GM23338 (cell line): ENCODE data around the gene CLDN6. TPM values are rescaled to one million over a fixed set of nuclear protein-coding genes. Genes with fewer than 3 reads are reported as not detected.

Experiments used
- ATAC-seq: fragments of 200-7000 bp; cut with Tn5 transposase; 3 replicates; pipeline ENCODE4 v1.9.1; 2020
- DNase-seq: peaks from one replicate; pipeline ENCODE4 v3.0.0-alpha.2; 2015; ENCODE audit warnings: low spot score
- H2AFZ ChIP-seq: fragments of 200-600 bp; sonication (generic); 2 replicates; pipeline ENCODE4 v1.8.0; 2016; ENCODE audit warnings: antibody characterized with exemption, mild to moderate bottlenecking, moderate library complexity
- H3F3A ChIP-seq: fragments of 200-600 bp; sonication (generic); replicated peaks from 2 replicates; pipeline ENCODE4 v1.8.0; 2017; ENCODE audit warnings: antibody characterized with exemption, mixed run types, low read depth
- H3K27ac ChIP-seq: fragments of 200-600 bp; sonication (generic); 2 replicates; pipeline ENCODE4 v1.6.1; 2016; ENCODE audit warnings: low read depth
- H3K27me3 ChIP-seq: fragments of 200-600 bp; sonication (generic); 2 replicates; pipeline ENCODE4 v1.8.0; 2016; ENCODE audit warnings: mild to moderate bottlenecking, mixed run types, moderate library complexity; ENCODE audit not compliant: insufficient read depth
- H3K36me3 ChIP-seq: fragments of 200-600 bp; sonication (generic); 2 replicates; pipeline ENCODE4 v1.8.0; 2016; ENCODE audit warnings: mild to moderate bottlenecking; ENCODE audit not compliant: insufficient read depth
- H3K4me1 ChIP-seq: fragments of 200-600 bp; sonication (generic); 2 replicates; pipeline ENCODE4 v1.8.0; 2016; ENCODE audit warnings: mild to moderate bottlenecking, moderate library complexity; ENCODE audit not compliant: insufficient read depth
- H3K4me2 ChIP-seq: fragments of 200-600 bp; sonication (generic); 2 replicates; pipeline ENCODE4 v1.7.1; 2017; ENCODE audit warnings: mixed run types
- H3K4me3 ChIP-seq: fragments of 200-600 bp; sonication (generic); 2 replicates; pipeline ENCODE4 v1.6.1; 2016; ENCODE audit warnings: mixed run types
- H3K79me2 ChIP-seq: fragments of 200-600 bp; sonication (generic); replicated peaks from 2 replicates; pipeline ENCODE4 v1.8.0; 2017; ENCODE audit warnings: mild to moderate bottlenecking; ENCODE audit not compliant: insufficient read depth
- H3K9me2 ChIP-seq: fragments of 200-600 bp; sonication (generic); 2 replicates; pipeline ENCODE4 v1.8.0; 2017; ENCODE audit not compliant: insufficient read depth
- H4K20me1 ChIP-seq: fragments of 200-600 bp; sonication (generic); replicated peaks from 2 replicates; pipeline ENCODE4 v1.8.0; 2017; ENCODE audit warnings: mild to moderate bottlenecking; ENCODE audit not compliant: insufficient read depth
- H3K27ac Mint-ChIP-seq: 2 replicates; pipeline ENCODE4 v1.8.0; 2020; ENCODE audit warnings: inconsistent platforms, mild to moderate bottlenecking, moderate library complexity, mixed read lengths
- H3K27me3 Mint-ChIP-seq: 3 replicates; pipeline ENCODE4 v1.8.0; 2022; ENCODE audit warnings: low read depth, mild to moderate bottlenecking, moderate library complexity, mixed read lengths, inconsistent platforms; ENCODE audit not compliant: insufficient read depth, poor library complexity
- H3K36me3 Mint-ChIP-seq: 3 replicates; pipeline ENCODE4 v1.8.0; 2021; ENCODE audit warnings: low read depth, mild to moderate bottlenecking, inconsistent platforms, moderate library complexity, mixed read lengths
- H3K4me1 Mint-ChIP-seq: 3 replicates; pipeline ENCODE4 v1.8.0; 2020; ENCODE audit warnings: mild to moderate bottlenecking, inconsistent platforms, mixed read lengths
- H3K4me3 Mint-ChIP-seq: 3 replicates; pipeline ENCODE4 v1.8.0; 2021; ENCODE audit warnings: moderate library complexity, mild to moderate bottlenecking, inconsistent platforms, mixed read lengths
- H3K9me3 Mint-ChIP-seq: 3 replicates; pipeline ENCODE4 v1.8.0; 2020; ENCODE audit warnings: moderate library complexity, mild to moderate bottlenecking, inconsistent platforms, mixed read lengths
- CREB1 ChIP-seq: fragments of 250-450 bp; sonication (Bioruptor Pico); IDR thresholded peaks from 2 replicates; pipeline ENCODE4 v1.5.0; 2020; ENCODE audit warnings: low read depth, mild to moderate bottlenecking, moderate library complexity
- CTCF ChIP-seq, 2 experiments: fragments of 200-600 bp in 1 of 2; sonication (generic) in 1 of 2; conservative IDR thresholded peaks; 2 replicates each; pipeline versions ENCODE4 v1.5.1 to v1.6.1; 2016 to 2017; ENCODE audit warnings: antibody characterized with exemption in 2 of 2, low read depth in 2 of 2, mild to moderate bottlenecking in 2 of 2, moderate library complexity in 1 of 2
- EZH2 ChIP-seq: fragments of 200-600 bp; sonication (generic); IDR thresholded peaks from one replicate; pipeline ENCODE4 v1.8.0; 2017; ENCODE audit warnings: antibody characterized with exemption, mild to moderate bottlenecking, low read depth; ENCODE audit not compliant: unreplicated experiment
- EZH2phosphoT487 ChIP-seq: fragments of 200-600 bp; sonication (generic); IDR thresholded peaks from one replicate; pipeline ENCODE4 v1.8.1; 2018; ENCODE audit warnings: antibody characterized with exemption; ENCODE audit not compliant: unreplicated experiment
- JUNB ChIP-seq: IDR thresholded peaks from one replicate; pipeline ENCODE4 v1.6.1; 2016; ENCODE audit warnings: antibody characterized with exemption; ENCODE audit not compliant: unreplicated experiment
- POLR2AphosphoS5 ChIP-seq: IDR thresholded peaks from 2 replicates; pipeline ENCODE4 v1.6.1; 2016; ENCODE audit warnings: antibody characterized with exemption, low read depth
- REST ChIP-seq: IDR thresholded peaks from one replicate; pipeline ENCODE4 v1.6.1; 2018; ENCODE audit warnings: antibody characterized with exemption; ENCODE audit not compliant: unreplicated experiment
- ZNF114 ChIP-seq: fragments of 250-450 bp; sonication (Bioruptor Pico); IDR thresholded peaks from 2 replicates; pipeline ENCODE4 v1.5.0; 2020; ENCODE audit warnings: mild to moderate bottlenecking, moderate library complexity
- polyA plus RNA-seq: library from polyadenylated mRNA; unstranded; fragments of >200 nt; fragmentation: Nextera tagmentation; extraction: Ambion mirVana; gene quantifications from 2 replicates; pipeline ENCODE4 v1.2.1, GENCODE V29; 2016
- total RNA-seq: library from RNA; depleted of rRNA; stranded (reverse); fragments of >200 nt; shearing (Covaris generic); gene quantifications from 2 replicates; pipeline ENCODE4 v1.2.3, GENCODE V29; 2014
- TF ChIP-seq, protein P1 (sequence below): IDR thresholded peaks from 2 replicates; pipeline ENCODE4 v1.6.1; 2016; ENCODE audit warnings: antibody characterized with exemption

The CLDN6 gene
- total and polyA plus RNA-seq, 2 experiments from 2014 or later, result 537 to 1,028 TPM

DNA sequence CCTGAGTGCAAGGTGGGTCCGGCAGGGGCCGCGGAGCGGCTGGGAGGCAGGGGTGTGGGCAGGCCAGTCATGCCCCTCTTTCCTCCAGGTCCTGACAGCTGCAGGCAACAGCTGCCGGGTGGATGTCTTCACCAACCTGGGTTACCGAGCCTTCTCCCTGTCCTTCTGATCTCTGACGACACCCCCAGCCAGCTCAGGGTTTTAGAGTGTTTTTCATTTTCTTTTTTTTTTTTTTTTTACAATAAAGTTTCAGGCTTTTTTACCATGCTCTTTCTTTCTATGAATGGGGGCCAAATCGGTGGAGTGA is 9.5 kb upstream of the CLDN6 start (continued):
- TF ChIP-seq, protein P1, sequence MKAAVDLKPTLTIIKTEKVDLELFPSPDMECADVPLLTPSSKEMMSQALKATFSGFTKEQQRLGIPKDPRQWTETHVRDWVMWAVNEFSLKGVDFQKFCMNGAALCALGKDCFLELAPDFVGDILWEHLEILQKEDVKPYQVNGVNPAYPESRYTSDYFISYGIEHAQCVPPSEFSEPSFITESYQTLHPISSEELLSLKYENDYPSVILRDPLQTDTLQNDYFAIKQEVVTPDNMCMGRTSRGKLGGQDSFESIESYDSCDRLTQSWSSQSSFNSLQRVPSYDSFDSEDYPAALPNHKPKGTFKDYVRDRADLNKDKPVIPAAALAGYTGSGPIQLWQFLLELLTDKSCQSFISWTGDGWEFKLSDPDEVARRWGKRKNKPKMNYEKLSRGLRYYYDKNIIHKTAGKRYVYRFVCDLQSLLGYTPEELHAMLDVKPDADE, result no peak
- TF ChIP-seq POLR2AphosphoS5 (no peak), CREB1 (CRISPR knock-in tag) (no peak), ZNF114 (CRISPR knock-in tag) (no peak), EZH2phosphoT487 (no peak), EZH2 (no peak), JUNB (no peak), CTCF (conservative IDR thresholded peaks at IDR 0.05; ENCODE audit: low read depth in 2 of 2) (no peak)

- peaks cover 49% of the 10 kb centered on the region for H3K36me3 Mint-ChIP-seq
- no peak overlapping the region for H3K27ac Mint-ChIP-seq
- no peak overlapping the region for H2AFZ ChIP-seq
- peaks cover 51% of the 10 kb centered on the region for H3F3A ChIP-seq
- peaks cover 34% of the 10 kb centered on the region for H3K4me1 Mint-ChIP-seq
- no peak overlapping the region for H3K27ac ChIP-seq
- DNase-seq (no peak), ATAC-seq (no peak)
- no peaks in the 10 kb centered on the region for H3K36me3 ChIP-seq
- peaks cover 38% of the 10 kb centered on the region for H3K4me1 ChIP-seq
- H3K79me2 ChIP-seq, result peaks cover 9% of the 10 kb centered on the region; the same call in 1 of the 2 replicates
- TF ChIP-seq REST (no peak), POLR2AphosphoS5 (no peak; the same call in 1 of the 2 replicates), ZNF114 (CRISPR knock-in tag) (no peak)
- H3K4me3 ChIP-seq, result no peak overlapping the region
- H4K20me1 ChIP-seq, result peaks cover 24% of the 10 kb centered on the region
- peaks cover 16% of the 10 kb centered on the region for H3K27me3 ChIP-seq
- H3K27me3 Mint-ChIP-seq, result peaks cover 37% of the 10 kb centered on the region
- no peaks in the 10 kb centered on the region; the same call in 1 of the 3 replicates for H3K9me3 Mint-ChIP-seq
- no peaks in the 10 kb centered on the region for H3K9me2 ChIP-seq
- H3K4me3 Mint-ChIP-seq, result no peak overlapping the region; the same call in 2 of the 3 replicates
- H3K4me2 ChIP-seq, result no peak overlapping the region
These were observed 8.9 kb upstream of the CLDN6 start for GRCh38 chr16:3026609-3027488.
